Hypothalamus (tissue), 51 donors: ENCODE results near the gene PRSS21.

Experiments
- DNase-seq, 51 donors: peaks; one replicate each; lab custom pipeline; 2025; lab: John Stamatoyannopoulos, UW

Gene PRSS21

DNA sequence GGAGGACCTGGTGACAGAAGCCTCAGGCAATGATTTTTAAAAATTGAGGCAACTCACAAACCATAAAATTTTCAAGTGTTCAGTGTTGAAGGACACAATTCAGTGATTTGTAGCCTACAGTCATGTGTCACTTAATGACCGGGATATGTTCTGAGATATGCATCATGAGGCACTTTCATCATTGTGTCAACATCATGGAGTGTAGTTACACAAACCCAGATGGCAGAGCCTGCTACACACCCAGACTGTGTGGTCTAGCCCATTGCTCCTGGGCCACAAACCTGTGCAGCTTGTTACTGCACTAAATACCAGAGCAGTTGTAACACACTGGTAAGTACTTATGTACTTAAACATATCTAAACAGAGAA, 17.2 kb upstream of the PRSS21 start:
- no peak for DNase-seq

- DNase-seq = no peak
Observed at GRCh38 chr16:2803545-2804195, 13.4 kb upstream of the PRSS21 start.

- DNase-seq = no peak
Observed at GRCh38 chr16:2804728-2805127, 12.3 kb upstream of the PRSS21 start.

DNA sequence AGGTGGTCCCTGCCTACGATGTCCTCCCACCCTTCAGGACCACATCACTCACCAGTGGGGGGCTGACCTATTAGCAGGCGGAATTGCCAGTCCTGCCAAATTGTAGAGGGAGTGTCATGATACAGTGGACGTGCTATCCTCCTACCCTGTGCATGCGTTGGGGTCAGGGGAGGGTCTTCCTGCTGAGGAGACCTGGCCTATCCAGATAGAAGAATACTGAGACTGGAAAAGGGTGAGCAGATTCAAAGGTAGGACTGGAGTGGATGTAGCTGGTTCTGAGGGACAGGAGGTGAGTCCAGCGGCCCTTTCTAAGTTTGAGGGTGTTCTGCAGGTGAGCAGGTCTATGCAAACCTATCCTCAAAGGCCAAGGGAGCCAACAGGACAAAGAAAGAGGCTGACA, 10.8 kb upstream of the PRSS21 start:
- DNase-seq = no peak

DNA sequence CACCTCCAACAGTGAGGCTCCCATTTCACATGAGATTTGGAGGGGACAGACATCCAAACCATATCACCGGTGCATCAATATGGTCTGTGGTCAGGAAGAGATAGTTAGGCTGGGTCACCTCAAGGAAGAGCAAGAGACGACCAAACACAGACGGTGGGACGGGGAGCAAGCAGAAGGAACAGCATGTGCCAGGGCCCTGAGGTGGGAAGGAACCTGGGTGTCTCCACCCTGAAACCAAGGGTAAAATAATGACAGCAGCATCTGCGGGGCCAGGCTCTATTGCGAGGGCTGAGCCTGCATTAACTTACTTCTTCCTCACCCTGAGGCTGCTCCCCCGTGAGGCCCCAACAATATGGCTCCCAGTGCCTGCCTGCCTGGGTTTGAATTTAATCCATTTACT, 8.9 kb upstream of the PRSS21 start:
- DNase-seq = no peak

GRCh38 chr16:2809149-2809760, 7.8 kb upstream of the PRSS21 start:
- DNase-seq = no peak

- DNase-seq = no peak
Observed at GRCh38 chr16:2810651-2811050, 6.4 kb upstream of the PRSS21 start.

DNA sequence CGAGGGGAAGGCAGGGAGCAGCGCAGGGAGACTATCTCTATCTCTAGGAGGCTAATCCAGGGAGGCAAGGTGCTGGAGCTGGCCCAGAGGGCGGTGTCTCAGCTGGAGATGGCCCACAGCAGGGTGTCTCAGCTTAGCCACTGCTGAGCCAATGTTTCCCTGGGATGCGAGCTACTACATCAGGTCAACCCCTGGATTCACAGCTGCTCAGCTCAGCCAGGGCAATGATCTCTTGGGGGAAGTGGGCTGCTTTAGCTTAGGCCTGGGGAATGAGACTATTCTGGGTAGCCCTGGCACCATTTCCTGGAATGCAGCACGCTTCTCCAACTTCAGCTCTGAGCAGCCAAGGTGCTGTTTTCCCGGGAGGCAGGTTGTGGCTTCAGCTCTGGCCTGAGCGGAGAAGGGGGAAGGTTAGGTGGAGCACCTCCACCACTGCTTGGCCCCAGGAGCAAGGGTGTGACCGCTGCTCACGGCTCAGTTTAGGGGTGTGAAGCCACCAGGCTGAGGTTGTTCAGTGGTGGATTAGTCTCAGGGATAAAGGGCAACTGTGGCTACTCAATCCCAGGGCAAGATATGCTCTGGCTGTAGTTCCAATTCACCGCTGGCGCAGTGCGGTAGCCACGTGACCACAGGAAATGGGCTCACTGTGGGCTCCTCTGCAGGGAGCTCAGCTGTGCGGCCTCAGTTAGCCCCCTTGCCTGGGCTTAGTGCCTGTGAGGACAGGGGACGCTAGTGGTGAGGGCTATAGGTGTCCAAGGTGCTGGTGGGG, 5.2 kb upstream of the PRSS21 start:
- DNase-seq = no peak

DNA sequence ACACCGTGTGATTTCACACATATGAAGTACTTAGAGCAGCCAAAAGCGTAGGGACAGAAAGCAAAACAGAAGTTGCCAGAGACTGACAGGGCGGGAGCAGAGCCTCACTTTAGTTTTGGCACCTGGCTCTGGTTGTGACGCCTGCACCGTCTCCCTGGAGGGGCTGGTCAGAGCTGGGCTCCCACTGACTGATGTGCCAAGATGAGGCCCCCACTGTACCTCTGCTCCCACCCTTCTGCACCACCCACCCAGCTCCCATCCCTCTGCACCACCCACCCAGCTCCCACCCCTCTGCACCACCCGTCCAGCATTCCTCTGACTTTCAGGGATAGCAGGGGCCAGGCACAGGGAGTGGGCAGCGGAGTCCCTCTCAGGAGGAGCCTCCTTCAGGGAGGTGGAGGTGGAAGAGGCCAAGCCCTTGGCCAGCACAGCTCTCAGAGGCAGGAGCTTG, 3.2 kb upstream of the PRSS21 start:
- DNase-seq = no peak

DNA sequence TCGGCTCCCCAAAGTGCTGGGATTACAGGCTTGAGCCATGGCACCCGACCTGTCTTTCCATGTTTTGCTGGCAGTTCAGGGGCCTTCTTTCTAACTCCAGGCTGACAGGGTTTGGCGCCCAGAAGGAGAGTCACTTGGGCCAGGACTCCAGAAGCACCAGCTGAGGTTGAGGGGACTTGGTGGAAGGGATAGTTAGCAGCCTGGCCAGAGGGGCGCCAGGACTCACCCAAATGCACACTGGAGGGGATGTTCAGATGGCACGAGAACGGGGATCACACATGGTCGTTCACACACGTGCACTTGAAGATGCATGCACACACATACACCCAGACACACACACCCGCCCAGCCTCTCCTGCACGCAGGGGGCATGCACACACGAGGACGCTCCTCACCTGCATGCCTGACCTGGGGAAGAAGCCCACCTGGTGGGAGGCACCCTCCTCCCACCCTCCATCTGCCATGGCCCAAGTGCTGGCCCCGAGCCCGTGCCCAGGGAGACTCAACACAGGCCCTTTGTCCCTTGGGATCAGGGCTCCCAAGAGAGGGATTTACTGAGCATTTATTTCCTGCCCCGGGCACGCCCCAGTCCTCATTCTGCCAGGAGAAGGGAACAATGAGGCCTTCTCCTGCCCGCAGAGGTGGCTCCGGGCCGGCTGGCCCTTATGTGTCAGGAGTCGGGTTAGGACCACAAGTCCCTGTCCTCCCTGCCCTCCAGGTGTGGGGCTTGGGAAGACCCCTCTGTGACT, 2.3 kb upstream of the PRSS21 start:
- no peak for DNase-seq

DNA sequence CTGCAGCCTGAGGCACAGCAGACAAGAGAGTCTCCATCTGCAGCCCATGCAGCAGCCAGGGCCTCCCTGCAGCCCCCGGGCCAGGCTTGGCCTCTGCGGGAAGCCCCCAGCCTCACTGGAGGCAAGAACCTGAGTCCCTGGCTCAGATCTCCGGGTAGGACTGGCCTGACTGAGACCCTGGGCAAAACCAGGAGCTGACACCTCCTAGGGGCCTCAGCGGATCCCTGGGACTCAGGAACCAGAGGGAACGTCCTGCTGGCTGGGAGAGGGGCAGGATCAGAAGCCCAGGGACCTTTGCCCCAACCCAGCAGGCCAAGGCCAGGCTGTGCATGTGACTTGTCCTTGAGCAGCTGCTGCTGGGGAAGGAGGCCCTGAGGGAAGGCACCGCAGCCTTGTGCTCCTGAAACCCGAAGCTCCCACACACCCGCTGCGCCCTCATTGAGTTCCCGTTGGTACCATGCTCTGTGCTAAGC, 1.7 kb upstream of the PRSS21 start:
- no peak for DNase-seq

- DNase-seq = no peak
Observed at GRCh38 chr16:2817340-2818271, 569 bp downstream of the PRSS21 start.

DNA sequence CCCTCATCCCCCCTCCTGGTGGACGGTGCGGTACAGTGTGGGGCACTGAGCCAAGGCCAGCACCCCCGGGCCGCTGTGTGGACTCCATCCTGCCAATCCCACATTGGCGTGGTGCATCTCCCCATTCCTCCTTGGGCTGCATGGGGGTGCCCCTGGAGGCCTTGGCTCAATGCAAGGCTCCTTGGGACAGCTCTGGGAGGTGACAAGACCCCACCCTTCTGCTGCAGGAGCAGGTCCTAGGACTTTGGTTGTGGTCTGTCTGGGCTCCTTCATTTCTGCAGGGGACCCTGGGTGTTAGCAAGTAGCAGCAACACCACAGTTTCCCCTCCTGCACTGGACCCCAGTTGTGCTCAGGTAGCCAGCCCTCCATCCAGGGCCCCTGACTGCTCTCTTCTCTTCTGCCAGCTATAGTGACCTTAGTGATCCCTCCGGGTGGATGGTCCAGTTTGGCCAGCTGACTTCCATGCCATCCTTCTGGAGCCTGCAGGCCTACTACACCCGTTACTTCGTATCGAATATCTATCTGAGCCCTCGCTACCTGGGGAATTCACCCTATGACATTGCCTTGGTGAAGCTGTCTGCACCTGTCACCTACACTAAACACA, 1.3 kb downstream of the PRSS21 start:
- no peak for DNase-seq

- DNase-seq = no peak
Observed at GRCh38 chr16:2819179-2819938, 2.3 kb downstream of the PRSS21 start.

DNA sequence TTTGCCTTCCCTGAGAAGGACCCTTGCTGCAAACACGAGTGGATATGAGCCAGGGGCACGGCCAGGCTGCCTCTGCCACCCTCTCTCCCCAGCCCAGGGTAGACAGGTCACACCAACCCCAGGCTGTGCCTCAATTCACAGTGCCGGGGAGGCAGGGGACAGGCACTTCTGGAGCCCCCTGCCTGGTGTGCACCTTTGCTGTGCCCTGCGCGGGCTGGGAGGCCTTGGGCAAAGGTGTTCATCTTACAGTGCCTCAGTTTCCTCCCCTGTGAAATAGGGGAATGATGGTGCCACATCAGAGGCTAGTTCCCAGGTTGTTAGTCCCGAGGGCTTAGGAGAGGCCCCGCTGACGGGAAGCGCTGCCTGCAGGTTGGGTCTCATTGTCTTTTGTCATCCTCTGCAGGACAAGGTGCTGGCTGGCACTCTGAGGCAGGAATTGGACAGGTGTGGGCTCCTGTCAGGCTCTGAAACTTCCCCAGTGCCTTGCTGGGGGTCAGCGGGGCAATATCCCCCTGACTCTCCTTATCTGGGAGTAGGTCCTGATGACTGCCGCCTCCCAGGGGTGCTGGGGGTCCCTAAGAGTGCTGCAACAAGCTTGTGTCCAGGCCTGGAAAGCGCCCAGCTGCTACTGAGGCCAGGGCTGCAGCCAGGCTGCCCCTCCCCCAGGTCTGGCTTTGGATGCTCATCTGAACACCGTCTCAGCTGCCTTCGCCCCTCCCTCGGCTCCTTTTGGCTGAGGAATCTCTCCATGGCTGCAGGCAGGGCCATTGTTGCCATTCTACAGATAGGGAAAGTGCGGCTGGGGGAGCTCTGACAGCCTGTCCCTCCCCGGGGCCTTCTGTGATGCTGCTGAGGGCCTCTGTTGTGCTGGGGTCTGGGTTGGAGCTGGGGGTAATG, 3.1 kb downstream of the PRSS21 start:
- DNase-seq = no peak

- DNase-seq = no peak
Observed at GRCh38 chr16:2820836-2821486, 3.9 kb downstream of the PRSS21 start.

DNA sequence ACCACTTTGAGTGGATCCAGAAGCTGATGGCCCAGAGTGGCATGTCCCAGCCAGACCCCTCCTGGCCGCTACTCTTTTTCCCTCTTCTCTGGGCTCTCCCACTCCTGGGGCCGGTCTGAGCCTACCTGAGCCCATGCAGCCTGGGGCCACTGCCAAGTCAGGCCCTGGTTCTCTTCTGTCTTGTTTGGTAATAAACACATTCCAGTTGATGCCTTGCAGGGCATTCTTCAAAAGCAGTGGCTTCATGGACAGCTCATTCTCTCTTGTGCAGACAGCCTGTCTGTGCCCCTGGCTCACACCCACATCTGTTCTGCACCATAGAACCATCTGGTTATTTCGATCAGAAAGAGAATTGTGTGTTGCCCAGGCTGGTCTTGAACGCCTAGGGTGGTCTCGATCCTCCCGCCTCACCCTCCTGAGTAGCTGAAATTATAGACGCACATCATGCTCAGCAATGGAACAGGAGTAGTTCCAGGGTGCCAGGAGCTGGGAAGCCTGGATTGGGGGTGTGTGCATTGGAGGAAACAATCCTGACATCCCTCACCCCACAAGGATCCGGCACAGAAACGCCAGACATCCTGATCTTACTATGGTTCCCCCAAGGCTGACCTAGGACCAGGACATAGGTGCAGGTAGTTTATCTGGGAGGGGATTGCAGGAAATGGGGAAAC, 4.6 kb downstream of the PRSS21 start:
- DNase-seq = no peak
